ENCODE results near the gene ACADM. TPM values are rescaled to one million over a fixed set of nuclear protein-coding genes. Genes with fewer than 3 reads are reported as not detected.
"Not testable (repeated sequence)": the region's sequence is repeated elsewhere in the genome, so short reads cannot be mapped to it uniquely, and the experiment has no call there.

The ACADM gene
- total and polyA plus RNA-seq, 2 of the 13 experiments (the other 11 are each of a cell fraction or from before 2014, with no cell fraction given), result 43.7 to 92.2 TPM

GRCh38 chr1:75778694-75779093 is 54.2 kb downstream of the ACADM start:
- H3K4me3 ChIP-seq (replicated peaks in 1 of 3; ENCODE audit: insufficient read depth in 1 of 3, low read depth in 2 of 3, low read length in 3 of 3); DNase-seq (ENCODE audit: low spot score); H3K27ac ChIP-seq (ENCODE audit: extremely low read length, insufficient read depth, low read length); H3K27me3 ChIP-seq (ENCODE audit: control insufficient read depth in 1 of 2, insufficient read depth in 2 of 2, low read length in 2 of 2); H3K9ac ChIP-seq (ENCODE audit: insufficient read depth, low read depth, low read length); H2AFZ ChIP-seq (ENCODE audit: low read length); CTCF ChIA-PET (ENCODE audit: low intra/inter-chr PET ratio, low total read pairs); H3K9me3 ChIP-seq (ENCODE audit: low read length); H4K20me1 ChIP-seq (ENCODE audit: insufficient read depth, low read length); BruUV-seq (replicated peaks); ATAC-seq; in situ Hi-C loops (cut with HindIII; ENCODE audit: extremely low pct_ligation_motif_present, low pct_unique_long_range_greater_than_20kb); H3K36me3 ChIP-seq (replicated peaks in 1 of 2; ENCODE audit: control insufficient read depth in 1 of 2, insufficient read depth in 2 of 2, low read length in 2 of 2); intact Hi-C loops (cut with micrococcal nuclease; ENCODE audit: unreplicated experiment); H3K79me2 ChIP-seq (ENCODE audit: insufficient read depth, low read length); TF ChIP-seq SOX13 (IDR thresholded peaks at IDR 0.05): not testable (repeated sequence)
- TF ChIP-seq FOXA3 (CRISPR knock-in tag; IDR thresholded peaks at IDR 0.05) (peak; percentile 14; the same call in 1 of the 2 replicates), TEAD3 (CRISPR knock-in tag; optimal IDR thresholded peaks at IDR 0.05; ENCODE audit: borderline replicate concordance) (peak; percentile 49), NCOA2 (CRISPR knock-in tag; IDR thresholded peaks at IDR 0.05) (peak; percentile 45), ARID5B (CRISPR knock-in tag; IDR thresholded peaks at IDR 0.05) (peak; percentile 42; the same call in 1 of the 2 replicates), ZNF335 (CRISPR knock-in tag; IDR thresholded peaks at IDR 0.05) (0 out of 2 replicates have a peak, but pooled peaks have one; percentile 30), RXRB (CRISPR knock-in tag; IDR thresholded peaks at IDR 0.05; ENCODE audit: borderline replicate concordance) (peak; percentile 94), PAXIP1 (CRISPR knock-in tag; conservative IDR thresholded peaks at IDR 0.05) (peak; percentile 35; the same call in 1 of the 2 replicates), ZNF331 (CRISPR knock-in tag; IDR thresholded peaks at IDR 0.05) (peak; percentile 84), FOSL2 (CRISPR knock-in tag; IDR thresholded peaks at IDR 0.05) (peak; percentile 28; the same call in 1 of the 2 replicates), SOX13 (CRISPR knock-in tag; conservative IDR thresholded peaks at IDR 0.05 in 1 of 2, IDR thresholded peaks at IDR 0.05 in 1 of 2) (peak in 1 of 2 experiments; percentile 5; a peak in 1 of 4 replicates)
- TF ChIP-seq, protein P1, sequence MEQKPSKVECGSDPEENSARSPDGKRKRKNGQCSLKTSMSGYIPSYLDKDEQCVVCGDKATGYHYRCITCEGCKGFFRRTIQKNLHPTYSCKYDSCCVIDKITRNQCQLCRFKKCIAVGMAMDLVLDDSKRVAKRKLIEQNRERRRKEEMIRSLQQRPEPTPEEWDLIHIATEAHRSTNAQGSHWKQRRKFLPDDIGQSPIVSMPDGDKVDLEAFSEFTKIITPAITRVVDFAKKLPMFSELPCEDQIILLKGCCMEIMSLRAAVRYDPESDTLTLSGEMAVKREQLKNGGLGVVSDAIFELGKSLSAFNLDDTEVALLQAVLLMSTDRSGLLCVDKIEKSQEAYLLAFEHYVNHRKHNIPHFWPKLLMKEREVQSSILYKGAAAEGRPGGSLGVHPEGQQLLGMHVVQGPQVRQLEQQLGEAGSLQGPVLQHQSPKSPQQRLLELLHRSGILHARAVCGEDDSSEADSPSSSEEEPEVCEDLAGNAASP (CRISPR knock-in tag; IDR thresholded peaks at IDR 0.05; ENCODE audit: borderline replicate concordance), result peak; percentile 95
- Histone ChIP-seq H3K4me1 (ENCODE audit: insufficient read depth, low read length) (peaks cover 23% of the 10 kb centered on the region), H3K4me2 (ENCODE audit: low read depth, low read length) (peak overlapping the region; percentile 64; the same call in 1 of the 2 replicates)
- peak; percentile 55 for FAIRE-seq
- WGBS (ENCODE audit: low lambda C conversion rate), result 26% methylated on average over 5 of the region's 5 CpGs
- POLR2A ChIA-PET, result interaction anchor here (1.0 to 2.5 kb wide), 4 partner anchors 8 to 53 kb away, joined by 4 to 19 read pairs (median 4); partner anchors contain the start of gene RABGGTB
